Raji (cell line): ENCODE results near the gene DNAH10.

ENCODE experiments used
- POLR2A ChIP-seq: IDR thresholded peaks from 2 replicates; pipeline ENCODE4 v1.6.1; 2011; ENCODE audit warnings: low read depth, low read length, control low read depth; ENCODE audit not compliant: insufficient read depth

Gene DNAH10

DNA sequence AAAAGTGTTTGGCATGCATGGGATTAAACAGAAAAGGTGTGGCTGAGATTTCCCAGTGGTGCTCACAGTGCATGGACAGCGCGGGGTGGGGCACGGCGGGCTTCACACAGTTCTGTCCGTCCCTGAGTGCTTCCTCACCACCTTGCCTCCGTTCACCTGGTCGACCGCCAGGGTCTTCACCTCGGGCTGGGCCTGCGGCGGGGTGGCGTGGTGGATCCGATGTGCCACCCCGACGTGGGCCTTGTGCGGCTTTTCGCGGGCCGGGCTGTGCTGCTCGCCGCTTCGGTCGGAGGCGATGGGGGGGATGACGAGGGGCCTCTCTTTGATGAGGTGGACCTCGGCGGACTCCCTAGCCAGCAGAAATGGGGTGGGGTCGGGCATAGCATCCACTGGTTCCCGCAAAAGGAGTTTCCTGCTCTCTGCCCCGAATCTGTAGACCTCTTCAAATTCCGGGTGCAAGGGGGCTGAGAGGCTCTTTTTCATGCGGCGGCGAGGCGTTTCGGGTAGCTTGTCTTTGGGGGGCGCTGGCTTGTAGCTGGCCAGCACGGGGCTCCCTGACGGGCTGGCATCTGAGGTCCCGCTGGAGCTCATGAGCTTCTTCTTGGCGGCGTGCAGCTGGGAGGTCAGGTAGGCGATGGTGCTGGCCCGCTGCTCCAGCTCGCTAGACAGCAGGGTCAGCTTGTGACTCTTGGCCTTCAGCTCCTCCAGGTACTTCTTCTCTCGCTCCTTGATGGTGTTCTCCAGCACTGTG lies 175.0 kb downstream of the DNAH10 start:
- no peak for TF ChIP-seq POLR2A

DNA sequence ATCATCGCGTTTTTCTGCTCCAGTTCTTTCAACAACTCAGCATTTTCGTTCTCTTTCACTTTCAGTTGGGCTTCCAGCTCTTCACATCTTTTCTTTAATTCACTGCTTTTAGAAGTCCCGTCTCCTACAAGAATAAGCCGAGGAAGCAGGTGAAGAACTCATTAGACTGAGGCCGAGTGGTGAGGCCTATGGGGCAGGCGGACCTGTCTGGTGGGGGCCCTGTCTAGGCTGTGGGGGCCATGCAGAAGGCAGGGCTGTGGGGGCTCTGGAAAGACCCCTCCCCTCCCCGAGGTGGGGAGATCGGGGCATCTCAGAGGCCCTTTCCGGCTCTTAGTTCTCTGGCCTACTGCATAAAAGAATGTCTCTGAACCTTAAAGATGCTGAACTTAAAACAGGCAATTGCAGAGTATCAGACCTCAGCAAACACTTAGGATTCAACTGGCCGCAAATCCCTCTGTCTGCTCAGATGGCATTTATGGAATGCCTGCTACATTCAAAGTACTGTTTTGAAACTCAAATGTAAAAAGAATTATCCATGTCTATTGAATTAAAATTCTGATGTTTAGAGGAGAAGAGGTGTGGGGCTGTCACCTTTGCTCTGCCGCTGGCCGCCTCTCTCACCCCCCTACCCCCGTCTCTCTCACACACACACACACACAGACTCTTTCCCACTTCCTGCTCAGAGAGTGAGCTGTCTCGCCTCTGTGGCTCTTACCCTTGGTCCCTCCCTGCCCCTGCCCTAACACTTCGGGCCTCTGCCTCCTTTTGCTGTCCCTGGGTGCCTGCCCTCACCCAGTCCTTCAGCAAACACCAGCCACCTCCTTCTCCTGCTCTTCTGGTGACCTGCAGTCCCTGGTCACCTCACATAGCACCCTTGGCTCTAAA lies 175.8 kb downstream of the DNAH10 start:
- no peak for TF ChIP-seq POLR2A

DNA sequence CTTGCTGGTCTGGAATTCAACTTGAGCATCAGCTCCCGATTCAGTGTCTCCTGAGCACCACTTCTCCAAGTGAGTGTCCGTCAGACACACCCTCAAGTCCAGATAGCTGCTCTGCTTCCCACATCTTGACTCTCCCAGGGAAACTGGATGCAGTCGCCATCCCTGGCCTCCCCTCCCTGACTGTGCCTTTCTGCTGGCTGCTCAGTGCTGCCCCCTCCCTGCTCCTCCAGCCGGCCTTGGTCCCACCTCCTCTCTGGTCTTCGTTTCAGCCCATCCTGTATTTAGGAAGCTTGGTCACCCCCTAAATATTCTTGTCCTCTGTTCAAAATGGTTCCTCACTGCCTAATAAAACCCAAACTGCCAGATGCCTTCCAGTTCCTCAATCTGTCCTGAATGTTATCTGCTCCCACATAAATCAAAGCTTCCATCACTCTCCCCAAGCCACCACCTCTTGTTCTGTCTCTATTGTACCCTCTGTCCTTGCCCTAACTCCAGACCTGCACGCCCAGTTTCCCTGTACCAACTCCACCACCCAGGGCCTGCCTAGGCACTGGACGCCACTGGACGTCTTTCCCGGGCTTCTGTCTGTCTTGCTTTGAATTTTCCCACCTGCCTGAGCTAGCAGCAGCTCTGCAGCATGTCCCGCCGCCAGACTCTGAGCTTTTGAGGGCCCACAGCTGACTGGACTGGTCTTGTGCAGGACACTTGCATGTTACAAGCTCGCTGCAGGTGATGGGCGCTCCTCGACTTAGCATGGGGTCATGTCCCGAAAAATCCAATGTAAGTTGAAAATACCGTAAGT lies 176.8 kb downstream of the DNAH10 start:
- TF ChIP-seq POLR2A: no peak

DNA sequence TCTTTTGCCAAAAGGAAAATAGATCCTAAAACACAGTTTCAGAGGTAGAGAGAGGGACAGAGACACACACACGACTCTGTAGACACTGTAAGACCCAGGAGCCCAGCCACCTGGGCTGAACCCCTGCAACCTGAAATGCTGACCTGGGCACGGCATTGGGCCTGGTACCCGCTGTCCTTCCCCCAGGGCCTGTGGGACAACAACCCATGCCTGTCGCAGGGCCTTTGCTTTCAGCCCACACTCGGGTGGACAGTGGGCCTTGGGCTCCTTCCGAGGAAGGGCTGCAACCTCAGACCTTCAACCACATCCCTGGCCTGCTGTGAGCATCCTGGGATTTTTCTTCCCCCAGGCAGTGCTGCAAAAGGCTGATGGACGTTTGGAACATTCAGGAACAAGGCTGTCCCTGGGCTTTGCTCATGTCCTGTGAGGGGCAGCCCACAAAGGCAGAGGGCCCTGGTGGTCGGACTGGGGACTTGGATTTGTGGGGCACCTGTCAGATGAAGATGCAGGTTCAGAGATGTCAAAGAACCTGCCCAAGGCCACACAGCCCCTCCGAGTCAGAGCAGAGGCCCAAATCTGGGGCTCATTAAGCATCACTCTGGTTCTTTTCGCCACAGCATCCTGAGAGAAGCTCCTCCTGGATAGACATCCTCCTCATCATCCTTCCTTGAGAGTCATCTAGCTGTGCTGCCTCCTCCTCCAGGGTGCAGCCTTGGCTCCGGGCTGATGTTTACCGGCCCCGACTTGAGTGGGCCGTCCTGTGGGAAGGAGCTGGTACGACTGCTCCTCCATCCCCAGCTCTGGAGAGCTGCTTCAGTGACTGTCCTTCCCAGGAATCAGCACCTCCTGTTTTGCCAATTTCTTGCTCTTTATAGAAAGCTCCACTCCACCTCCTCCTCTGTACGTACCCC lies 177.9 kb downstream of the DNAH10 start:
- no peak for TF ChIP-seq POLR2A

DNA sequence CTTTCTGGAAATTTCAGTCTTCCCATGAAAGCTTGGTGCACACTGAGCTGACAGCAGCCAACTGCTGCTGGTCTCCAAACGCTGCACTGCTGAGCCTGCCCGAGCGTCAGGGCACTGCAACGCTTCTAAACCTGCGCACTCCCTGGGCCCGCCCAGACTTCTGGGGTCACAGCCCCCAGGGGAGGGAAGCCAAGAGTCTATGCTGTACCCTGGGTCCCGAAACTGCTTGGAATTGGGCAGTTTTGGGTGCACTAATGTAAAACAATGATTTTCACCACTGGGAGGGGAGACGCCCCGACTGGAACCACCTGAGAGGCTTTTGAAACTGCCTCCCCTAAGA lies 178.5 kb downstream of the DNAH10 start:
- no peak for TF ChIP-seq POLR2A

DNA sequence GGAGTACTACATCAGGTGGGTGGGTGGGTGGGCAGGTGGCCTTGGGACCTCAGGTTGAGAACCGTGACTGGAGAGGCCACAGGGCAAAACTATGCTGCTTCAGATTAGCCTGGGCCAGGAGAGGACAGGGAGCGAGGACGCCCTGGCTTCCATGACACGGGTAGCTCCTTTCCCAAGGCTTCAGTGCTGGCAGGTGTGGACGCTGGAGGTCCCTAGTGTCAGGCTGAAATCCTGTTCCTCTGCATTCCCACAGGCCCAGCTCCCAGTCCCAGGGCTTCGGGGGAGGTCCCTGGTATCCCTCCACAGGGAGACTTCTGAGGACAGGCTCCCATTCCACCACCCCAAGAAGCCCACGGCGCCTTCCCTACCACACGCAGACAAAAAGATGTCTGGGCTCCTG lies 178.9 kb downstream of the DNAH10 start:
- no peak for TF ChIP-seq POLR2A

DNA sequence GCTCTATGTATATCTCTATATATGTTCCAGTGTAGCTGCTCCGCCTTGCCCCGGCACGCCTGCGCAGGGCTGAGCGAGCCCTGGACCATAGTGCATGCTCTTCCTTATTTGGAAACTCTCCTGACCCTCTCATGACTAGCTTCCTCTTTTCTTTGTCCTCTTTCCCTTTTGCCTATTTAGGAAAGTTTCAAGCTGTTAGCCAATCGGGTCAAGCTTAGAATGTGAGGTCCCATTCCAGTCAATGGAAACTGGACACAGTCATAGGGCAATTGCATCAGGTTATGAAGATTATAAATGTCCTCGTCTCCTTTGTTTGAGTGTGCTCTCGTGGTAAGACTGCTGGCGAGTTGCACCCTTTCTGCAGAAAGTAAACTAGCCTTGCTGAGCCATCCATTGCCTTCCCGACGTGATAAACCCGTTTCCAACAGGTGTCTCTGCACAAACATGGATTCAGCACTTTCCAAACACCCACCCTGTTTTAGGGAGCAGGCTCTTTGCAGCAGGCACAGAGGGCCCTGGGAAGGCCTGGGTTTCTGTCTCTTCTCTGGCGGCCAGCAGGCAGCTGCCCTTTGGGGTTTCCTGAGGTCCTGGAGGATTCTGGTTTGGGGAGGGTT lies 179.6 kb downstream of the DNAH10 start:
- no peak for TF ChIP-seq POLR2A

DNA sequence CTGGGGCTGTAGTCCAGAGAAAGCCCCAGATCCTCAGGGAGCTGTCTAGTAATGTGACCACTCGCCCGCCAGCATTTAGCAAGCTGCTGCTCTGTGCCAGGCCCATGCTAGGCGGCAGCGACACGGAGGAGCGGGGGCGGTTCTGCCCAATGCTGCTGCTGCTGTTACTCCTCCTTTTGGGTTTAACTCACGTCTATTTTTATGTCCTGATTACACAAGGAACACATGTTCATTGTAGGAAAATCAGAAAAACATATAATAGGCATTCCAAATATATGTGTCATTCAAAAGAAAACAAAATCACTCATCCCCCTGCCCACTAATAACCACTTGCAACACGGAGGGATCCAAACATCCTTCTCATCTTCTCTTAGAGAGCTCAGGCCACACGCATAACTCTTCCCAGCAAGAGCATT lies 180.1 kb downstream of the DNAH10 start:
- no peak for TF ChIP-seq POLR2A

DNA sequence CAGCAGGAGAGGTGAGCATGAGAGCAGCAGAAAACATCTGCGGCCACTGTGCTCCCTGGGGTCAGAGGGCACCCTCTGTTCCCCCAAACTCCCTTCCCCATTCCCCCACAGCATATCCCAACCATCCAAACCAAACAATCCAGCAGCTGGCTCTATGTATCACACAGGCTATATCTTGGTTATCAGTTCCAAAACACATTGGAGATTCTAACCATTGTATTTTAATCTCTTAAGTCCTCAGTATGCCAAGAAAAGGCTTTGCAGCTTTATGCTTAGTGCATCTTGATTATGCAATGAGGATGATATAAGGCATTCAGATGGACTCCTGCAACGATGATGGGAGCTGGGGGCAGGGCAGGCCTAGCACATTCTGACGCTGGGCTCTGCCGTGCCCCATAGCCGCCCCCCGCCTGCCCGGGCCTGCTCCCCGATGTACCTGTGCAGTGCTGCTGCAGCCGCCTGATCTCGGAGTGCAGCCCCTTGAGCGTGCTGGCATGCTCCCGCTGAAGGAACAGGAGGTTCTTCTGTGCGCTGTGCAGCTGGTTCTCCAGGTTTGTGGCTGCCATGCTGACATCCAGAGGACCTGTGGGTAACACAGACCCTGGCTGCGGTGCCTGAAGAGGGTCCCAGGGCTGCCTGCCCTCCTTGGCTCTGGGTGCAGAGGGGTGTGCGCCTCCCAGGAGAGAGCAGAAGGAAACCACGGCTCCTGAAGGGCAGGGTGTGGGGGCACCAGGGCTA lies 181.0 kb downstream of the DNAH10 start:
- no peak for TF ChIP-seq POLR2A

DNA sequence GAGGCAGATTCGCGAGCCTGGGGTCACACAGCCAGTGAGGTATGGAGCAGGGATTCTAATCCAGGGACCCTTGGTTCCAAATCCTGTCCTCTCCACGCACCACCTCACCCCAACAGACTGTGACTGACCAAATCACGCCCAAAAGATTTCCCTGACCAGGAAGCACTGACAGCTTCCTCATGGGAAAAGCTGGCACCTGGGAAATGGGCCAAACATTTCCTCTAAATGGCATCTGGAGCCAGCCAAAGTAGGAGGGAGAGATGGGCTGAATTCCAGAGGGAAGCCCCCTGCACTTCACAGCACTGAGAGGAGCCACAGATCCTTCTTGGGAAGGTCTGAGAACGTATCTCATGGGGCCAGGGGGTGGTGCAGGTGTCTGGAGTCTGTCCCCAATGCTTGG lies 181.7 kb downstream of the DNAH10 start:
- no peak for TF ChIP-seq POLR2A

DNA sequence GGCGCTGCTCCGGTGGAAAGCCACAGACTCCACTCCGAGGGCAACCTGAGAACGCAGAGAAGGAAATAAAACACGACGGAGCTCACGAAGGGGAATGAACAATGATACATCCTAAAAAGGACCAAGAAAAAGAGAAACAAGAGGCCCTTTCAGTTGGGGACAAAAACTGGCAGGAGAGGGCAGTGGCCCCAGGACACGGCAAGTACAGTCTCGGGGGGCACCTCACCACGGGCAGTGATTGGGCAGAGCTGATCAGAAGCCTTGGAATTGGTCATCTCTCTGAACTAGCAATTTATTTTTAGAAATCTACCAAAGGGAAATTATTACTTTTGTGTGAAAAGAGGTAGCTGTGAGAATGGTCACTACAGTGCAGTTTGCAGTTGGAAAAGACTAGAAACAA lies 182.6 kb downstream of the DNAH10 start:
- TF ChIP-seq POLR2A: no peak

DNA sequence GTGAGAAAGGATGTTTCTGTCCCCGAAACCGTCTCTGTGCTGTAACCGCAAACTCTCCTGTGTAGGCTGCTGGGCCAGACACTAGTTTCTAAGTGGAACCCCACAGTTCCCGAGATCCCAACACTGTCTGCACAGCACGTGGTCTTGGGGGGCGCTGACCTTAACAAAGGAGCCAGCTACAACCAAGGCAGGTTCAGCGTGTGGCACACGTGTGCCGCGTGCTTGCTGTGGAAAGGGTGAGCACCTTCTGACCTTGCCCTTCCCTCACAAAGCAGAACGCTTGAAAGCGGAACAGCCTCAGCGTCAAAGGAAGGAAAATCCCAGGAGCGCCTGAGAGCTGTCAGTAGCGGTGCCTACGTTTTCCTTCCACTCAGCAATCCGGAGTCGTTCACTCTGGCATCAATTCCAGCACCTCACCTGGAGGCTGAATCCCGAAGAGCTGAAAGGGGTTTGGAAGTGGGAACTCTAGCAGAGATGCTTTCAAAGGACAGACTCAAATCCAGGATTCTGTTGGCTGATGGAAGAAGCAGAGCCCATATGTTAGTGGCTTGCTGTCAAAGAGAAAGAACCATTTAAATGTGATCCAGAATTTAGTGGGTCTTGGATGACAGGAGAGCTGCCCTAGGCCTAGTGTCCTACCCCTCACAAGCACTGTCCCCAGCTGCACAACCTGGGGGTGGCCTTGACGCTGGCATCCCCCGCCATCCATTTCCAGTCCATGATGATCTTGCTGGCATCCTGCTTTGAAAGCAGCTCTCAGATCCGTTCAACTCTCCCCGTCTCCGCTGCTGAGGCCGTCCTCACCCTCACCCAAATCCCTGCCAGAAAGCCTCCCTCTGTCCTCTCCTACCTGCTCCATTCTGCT lies 183.4 kb downstream of the DNAH10 start:
- no peak for TF ChIP-seq POLR2A

DNA sequence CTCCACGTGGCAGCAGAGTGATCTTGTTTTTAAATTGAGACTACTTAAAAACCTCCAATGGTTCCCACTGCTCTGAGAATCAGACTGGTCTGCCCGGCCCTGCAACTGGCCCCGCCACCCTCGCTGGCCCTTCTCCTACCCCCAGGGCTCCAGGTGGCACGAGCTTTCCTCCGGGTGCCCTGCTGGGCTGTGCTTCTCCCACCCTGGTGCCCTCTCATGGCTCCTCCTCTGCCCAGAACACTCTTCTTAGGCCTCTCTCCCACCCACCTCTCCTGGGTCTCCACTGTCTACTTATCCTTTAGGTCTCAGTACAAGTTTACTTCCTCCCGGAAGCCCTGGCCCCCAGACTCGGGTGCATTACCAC lies 184.0 kb downstream of the DNAH10 start:
- TF ChIP-seq POLR2A: no peak
